Lung microvascular endothelial cell (primary cell): Measurements from ENCODE around the gene COX6A2. TPM values are rescaled to one million over a fixed set of nuclear protein-coding genes. Genes with fewer than 3 reads are reported as not detected.

Experiments used
- DNase-seq, 2 donors: peaks; one replicate each; pipeline versions ENCODE4 v3.0.0 to v3.0.0-alpha.2; 2010; ENCODE audit warnings: low read depth in 2 of 2
- total RNA-seq: library from RNA; depleted of rRNA; stranded (reverse); fragments of >200 nt; gene quantifications from 2 replicates; pipeline ENCODE4 v1.2.1, GENCODE V29; 2014

Gene COX6A2
- total RNA-seq, 1 donor from 2014 or later: not detected

GRCh38 chr16:31410082-31410481 lies 18.1 kb downstream of the COX6A2 start:
- DNase-seq: no peak

- peak in 1 of 2 donors; percentile 29 for DNase-seq
Measured at GRCh38 chr16:31409433-31409832, 18.7 kb downstream of the COX6A2 start.

DNA sequence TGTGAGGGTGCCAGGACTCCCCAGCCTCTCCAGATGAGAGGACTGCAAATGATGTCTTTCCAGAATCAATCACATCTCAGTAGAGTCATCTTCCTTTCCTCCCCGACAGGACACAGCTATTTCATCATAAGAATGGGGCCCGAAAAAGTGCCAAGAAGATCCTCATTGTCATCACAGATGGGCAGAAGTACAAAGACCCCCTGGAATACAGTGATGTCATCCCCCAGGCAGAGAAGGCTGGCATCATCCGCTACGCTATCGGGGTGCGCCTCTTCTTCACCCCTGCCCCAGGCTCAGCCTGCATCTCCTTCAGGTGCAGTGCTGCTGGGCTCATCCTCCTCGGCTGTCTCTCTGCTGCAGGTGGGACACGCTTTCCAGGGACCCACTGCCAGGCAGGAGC lies 20.8 kb downstream of the COX6A2 start:
- no peak for DNase-seq

GRCh38 chr16:31404353-31405064 lies 23.7 kb downstream of the COX6A2 start:
- DNase-seq: no peak

GRCh38 chr16:31403590-31404352 lies 24.4 kb downstream of the COX6A2 start:
- no peak for DNase-seq

- peak in 1 of 2 donors; percentile 25 for DNase-seq
Measured at GRCh38 chr16:31402687-31403086, 25.5 kb downstream of the COX6A2 start.

GRCh38 chr16:31401436-31401835 lies 26.7 kb downstream of the COX6A2 start:
- DNase-seq: no peak

- no peak for DNase-seq
Measured at GRCh38 chr16:31400191-31400590, 28.0 kb downstream of the COX6A2 start.

GRCh38 chr16:31397701-31398100 lies 30.5 kb downstream of the COX6A2 start:
- no peak for DNase-seq

GRCh38 chr16:31397096-31397660 lies 31.0 kb downstream of the COX6A2 start:
- no peak for DNase-seq

- DNase-seq: no peak
Measured at GRCh38 chr16:31395647-31396046, 32.5 kb downstream of the COX6A2 start.

DNA sequence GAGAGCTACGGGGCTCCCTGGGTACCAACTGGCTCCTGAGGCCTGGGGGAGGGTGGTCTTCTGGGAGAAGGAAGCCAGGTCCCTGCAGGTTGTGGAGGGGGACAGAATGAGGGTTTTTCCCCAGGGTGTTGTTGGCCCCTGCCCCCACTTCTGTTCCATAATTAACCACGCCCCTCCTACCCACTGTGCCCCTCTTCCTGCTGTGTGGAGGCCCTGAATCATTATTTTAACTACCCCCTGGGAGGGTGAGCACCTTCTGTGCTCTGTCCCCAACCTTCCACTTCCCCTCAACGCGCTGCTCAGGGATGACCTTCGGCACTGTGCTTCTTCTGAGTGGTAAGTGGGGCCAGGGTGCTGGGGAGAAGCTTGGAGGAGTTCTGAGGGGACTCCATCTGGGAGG lies 35.1 kb downstream of the COX6A2 start, which contains the start of gene ITGAD:
Gene ITGAD, plus strand, starts transcription at position 280 of the 400 bp plus-strand sequence. Its CDS starts 26 bp downstream, at position 306.
- no peak for DNase-seq

GRCh38 chr16:31390504-31391041 lies 37.6 kb downstream of the COX6A2 start:
- no peak for DNase-seq

DNA sequence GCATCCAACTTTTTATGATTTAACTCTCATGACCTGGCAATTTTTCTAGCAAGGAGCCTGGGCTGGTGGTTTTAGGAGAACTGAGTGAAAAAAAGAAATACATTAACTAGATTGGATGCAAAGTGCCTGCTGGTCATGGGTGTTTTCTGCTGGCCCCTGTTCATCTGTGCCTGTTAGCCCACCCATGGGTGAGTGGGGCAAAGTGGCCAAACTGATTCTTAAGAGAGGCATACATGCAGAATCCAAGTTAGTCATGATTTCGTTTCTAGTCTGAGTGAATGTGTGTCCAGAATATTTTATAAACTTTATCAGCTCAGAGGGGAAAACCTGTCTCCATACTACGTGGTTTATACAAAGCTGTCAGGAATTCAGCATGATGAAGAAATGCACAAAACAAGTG lies 39.6 kb downstream of the COX6A2 start:
- no peak for DNase-seq

DNA sequence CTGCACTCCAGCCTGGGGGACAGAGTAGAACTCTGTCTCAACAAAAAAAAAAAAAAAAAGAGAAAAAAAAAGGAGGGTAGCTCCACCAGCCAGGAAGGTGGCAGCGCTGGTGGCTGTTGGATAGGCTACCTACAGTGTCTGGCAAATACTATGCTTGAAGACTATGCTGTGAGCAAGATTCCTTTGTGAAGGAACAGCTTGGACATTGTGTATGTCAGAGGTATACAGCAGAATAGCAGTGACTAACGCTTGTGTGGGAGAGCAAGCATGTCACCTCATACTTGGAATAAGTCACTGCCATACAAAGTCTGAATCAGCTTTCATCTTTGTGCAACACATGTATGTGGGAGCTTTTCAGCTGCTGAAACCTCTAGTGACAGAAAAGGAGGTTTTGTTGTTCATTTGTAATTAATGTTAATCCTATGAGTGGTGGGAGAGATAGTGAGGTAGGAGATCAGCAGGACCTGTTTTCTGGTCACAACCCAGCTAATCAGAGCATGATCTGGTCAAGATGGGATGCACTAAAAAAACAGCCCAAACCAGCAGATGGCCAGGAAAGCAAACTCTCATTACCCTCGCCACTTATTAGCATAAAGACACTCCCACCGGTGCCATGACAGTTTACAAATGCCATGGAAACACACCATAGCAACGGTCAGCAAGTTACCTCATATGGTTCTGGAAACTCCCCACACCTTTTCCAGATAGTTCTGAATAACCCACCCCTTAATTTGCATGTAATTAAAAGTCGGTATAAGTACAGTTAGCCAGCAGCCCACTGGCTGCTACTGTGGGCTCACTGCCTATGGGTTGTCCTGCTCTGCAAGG lies 41.8 kb downstream of the COX6A2 start:
- peak in 1 of 2 donors; percentile 15 for DNase-seq

DNA sequence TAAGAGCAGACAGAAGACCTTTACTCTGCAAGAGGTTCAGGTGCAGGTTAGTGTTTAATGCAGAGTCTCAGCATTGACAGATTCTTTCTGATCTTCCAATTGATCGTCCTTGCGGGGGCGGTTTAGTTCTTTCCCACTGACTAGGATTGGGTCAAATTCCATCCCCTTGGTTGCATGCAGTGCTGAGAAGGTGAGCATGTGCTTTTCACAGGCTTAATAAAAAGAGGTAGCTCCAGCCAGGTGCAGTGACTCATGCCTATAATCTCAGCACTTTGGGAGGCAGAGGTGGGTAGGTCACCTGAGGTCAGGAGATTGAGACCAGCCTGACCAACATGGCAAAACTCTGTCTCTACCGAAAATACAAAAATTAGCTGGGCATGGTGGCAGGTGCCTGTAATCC lies 42.5 kb downstream of the COX6A2 start:
- DNase-seq: no peak

- peak; percentile 63 to 72 for DNase-seq
Measured at GRCh38 chr16:31382485-31383161, 45.5 kb downstream of the COX6A2 start.

GRCh38 chr16:31380201-31380600 lies 48.0 kb downstream of the COX6A2 start:
- DNase-seq: no peak
